ENCODE results near the gene UBAP1L. TPM values are rescaled to one million over a fixed set of nuclear protein-coding genes. Genes with fewer than 3 reads are reported as not detected.
A peak's percentile ranks its signal among the peaks of the same experiment; 100 is the strongest.
"Not testable (repeated sequence)": the region's sequence is repeated elsewhere in the genome, so short reads cannot be mapped to it uniquely, and the experiment has no call there.

The UBAP1L gene
- total RNA-seq, 1 experiment from 2014 or later: 0.24 TPM

DNA sequence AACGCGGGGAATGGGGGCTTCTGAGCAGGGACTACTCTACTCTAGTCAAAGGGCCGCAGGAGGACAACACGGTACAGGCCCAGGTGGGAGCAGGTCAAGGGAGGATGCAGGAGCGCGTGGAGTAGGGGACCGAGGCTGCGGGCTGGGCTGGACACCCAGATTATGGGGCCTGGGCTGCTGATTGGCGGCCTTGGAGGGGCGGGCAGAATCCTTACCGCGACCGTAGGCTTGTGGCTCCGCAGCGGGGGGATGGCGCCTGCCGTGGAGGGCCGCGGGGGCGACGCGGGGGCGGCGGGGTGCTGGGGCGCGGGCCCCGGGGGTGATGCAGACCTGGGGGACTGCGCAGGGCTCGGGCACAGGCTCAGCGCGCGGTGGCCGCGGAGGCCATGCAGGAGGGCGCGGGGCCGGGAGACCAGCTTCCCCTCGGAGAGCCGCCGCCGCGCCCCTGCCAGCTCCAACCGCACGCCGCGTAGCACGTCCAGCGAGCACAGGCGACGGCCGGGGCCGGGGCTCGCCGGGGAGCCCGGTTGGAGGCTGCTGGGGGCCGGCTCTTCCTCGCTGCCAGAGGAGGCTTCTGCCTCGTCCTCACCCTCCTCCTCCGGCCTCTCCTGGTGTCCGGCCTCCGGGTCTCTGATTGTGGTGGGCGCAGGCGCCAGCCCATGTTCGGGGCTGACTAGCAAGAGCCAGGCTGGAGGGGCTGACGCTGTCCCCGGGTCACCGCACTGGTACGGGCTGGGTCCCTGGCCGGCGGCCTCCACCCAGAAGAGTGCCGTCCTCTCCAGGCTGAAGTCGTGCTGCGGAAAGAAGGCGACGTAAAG, 12.9 kb downstream of the UBAP1L start:
- in situ Hi-C loops (cut with HindIII; ENCODE audit: low sequenced_read_pairs): no loop called here

DNA sequence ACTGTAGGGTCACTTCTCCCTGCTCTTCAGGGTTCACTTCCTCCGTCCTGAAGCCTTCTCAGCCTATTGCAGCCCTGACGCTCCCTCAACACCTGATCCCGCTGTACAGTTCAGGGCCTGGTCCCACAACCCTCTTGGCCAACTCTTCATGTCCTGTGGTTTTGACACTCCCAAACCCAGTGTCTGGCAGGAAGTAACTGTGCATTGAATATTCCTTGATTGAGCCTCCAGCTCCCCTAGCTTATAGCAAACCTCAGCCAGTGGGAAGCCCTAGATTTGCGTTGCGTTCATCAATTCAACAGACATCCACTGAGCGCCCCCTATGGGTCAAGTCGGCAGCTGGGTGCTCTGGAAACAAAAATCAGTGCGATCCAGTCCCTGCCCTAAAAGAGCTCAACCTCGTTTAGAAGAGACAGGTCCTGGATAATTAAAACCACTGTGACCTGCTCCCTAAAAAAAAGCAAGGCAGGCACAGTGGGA, 13.5 kb downstream of the UBAP1L start:
- DNase-seq (ENCODE audit: low spot score): peak; percentile 76
- in situ Hi-C loops (cut with HindIII; ENCODE audit: low sequenced_read_pairs): no loop called here

More for the DNA sequence above, 12.9 kb downstream of the UBAP1L start:
- no peak for DNase-seq (ENCODE audit: low spot score)

DNA sequence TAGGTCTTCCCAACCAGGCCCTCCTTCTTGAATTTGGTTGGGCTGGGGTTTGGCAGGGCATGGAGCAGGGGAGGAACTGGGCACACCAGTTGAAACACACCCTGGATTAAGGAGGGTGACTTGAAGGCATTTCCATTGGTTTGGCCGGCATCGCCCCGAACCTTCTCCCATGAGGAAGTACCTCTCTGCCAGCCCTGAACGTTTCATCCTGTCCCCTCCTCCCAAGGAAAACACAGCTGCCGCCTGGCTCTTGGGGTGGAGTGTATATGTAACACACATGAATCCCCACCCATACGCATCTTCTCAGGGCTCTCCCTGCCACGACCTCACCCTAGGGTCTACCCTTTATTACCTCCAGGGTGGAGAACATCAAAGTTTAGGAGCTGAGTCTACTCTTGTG, 14.6 kb downstream of the UBAP1L start:
- in situ Hi-C loops (cut with HindIII; ENCODE audit: low sequenced_read_pairs): no loop called here
- DNase-seq (ENCODE audit: low spot score): no peak

DNA sequence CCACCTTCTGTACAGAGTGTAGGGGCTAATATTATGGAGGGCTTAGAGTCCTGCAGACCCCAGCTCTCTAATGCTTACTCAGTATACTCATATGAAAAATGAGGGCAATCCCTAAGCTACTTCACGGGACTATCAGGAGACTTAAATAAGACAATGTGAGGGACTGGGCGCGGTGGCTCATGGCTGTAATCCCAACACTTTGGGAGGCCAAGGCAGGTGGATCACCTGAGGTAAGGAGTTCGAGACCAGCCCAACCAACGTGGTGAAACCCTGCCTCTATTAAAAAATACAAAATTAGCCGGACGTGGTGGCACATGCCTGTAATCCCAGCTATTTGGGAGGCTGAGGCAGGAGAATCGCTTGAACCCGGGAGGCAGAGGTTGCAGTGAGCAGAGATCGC, 15.2 kb downstream of the UBAP1L start:
- in situ Hi-C loops (cut with HindIII; ENCODE audit: low sequenced_read_pairs); DNase-seq (ENCODE audit: low spot score): not testable (repeated sequence)

DNA sequence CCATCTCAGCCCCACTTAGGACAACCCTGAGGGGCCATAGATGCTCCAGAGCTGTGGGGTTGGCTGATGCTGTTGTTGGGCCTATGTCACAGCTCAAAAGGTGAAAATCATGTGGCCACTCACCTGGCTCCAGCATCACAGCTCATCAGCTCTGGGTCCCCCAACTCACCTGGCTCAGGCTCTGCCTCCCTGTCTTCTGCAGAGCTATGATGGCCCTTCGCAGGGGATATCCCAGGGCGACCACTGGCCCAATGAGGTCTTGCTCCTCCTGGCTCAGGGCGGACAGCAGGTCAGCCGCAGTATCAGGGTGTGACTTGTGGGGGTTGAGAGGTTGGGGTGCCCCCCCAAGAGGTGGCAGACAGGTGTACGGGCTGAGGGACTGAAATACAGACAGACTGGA, 15.7 kb downstream of the UBAP1L start:
- DNase-seq (ENCODE audit: low spot score): no peak
- in situ Hi-C loops (cut with HindIII; ENCODE audit: low sequenced_read_pairs): no loop called here

DNA sequence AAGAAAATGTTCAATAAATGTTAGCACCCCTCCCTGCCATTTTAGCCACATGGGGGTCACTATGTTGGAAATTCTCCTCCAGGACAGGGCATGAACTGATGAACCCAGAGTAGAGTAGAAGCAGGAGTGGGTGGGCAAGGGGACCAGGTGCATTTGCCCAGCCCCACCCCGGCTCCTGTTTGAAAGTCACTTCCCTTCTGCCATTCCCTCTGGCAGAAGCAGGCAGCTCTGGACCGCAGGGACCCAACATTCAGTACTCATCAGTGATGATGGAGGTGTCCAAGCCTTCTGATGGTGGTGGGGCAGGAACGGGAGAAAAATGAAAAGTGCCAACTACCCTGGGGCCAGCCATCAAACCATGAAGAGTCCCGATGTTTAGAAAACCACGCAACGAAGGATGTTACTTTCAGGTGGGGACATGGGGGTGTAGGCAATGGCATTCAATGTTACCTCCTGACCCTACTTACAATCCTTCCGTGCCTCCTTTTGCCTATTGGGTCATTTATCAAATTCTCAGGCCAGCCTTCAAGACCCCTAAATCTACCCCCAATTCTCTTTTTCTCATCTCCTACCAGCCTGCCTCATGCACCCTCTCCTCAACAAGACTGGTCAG, 17.2 kb downstream of the UBAP1L start:
- DNase-seq (ENCODE audit: low spot score): no peak
- in situ Hi-C loops (cut with HindIII; ENCODE audit: low sequenced_read_pairs): no loop called here

DNA sequence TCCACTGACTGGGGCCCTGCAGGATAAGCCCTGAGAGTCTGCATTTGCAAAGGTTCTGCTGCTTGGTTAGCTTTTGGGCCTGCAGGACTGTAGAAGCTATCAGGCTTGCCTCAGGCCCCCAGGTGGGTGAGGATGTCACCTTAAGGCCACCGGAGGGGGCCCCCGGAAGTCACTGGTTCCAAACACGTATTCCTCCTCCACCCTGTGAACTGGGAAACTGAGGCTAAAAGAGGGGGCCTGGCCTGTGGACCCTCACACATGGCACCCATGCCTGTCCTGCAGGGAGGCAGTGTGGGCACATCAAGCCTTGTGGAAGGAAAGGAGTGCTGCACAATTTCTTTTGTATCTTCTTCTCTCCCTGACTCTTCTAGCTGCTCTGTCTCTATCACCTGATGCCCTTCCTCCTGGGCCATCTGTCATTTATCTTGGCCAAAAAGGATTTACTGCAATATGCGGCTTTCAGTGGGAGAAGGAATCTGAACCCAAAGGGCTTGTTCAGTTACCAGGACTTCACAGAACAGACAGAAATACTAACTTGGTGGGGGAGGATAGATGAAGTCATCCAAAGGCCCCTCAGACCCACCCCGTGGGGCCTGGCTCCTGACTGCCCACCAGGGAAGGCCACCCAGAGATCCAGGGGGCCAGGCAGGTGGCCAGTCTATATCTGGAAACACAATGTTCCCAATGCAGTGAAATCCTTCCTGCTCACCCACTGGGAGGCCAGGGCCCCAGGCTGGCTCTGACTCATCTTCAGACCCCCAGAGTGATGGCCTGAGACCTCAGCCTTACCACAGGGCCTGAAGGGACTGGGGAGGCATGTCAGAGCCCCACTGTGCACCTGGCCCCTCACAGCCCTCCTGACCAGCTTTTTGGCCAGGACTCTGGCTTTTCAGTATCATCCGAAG, 18.3 kb downstream of the UBAP1L start:
- in situ Hi-C loops (cut with HindIII; ENCODE audit: low sequenced_read_pairs): no loop called here
- DNase-seq (ENCODE audit: low spot score): peak; percentile 91

DNA sequence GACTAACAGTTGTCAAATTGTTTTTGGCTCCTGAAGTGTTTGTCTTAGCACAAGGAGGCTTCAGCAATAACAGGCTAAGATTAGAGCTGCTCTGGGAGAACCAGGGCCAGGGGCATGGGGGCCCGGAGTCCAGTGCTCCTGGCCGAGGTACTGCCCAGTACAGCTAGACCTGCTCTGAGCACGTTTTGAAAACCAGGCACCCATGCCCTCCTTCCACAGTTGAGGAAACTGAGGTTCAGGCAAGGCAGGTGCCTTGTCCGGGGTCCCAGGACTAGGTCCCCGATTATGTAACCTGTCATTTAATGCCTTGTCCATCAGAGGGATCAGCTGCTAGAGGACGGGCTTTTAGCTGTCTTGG, 19.3 kb downstream of the UBAP1L start:
- in situ Hi-C loops (cut with HindIII; ENCODE audit: low sequenced_read_pairs): no loop called here
- no peak for DNase-seq (ENCODE audit: low spot score)

DNA sequence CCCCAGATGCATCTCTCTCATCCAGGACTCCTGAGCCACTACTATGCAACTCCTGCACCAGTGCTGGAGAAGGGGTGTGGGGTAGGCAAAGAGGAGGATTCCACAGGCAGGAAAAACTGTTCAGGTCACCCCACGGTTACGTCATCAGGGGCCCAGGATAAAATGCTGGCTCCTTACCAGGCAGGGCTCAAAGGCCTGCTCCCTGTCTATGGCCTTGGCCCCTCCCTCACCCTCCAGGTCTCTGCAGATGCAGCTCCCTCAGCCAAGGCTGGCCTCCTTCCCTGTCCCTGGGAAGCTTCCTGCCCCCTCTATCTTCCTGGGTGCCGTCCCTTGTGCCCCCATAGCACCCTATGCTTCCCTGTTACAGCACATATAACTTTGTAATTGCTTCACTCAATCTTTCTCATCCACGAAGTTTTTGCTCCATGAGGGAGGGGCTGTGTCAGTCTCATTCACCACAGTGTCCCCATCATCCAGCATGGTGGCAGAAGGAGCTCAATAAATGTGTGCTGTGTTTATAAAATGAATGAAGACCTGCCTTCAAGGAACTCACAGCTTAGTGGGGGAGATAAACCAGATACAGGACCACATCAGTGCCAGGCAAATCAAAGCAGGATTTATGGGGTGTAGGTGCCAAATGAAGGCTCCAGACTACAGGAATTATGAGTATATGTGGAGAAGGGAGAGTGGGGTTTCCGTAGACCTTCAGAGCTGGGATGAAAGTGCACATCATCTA, 19.8 kb downstream of the UBAP1L start:
- DNase-seq (ENCODE audit: low spot score): no peak
- in situ Hi-C loops (cut with HindIII; ENCODE audit: low sequenced_read_pairs): no loop called here

DNA sequence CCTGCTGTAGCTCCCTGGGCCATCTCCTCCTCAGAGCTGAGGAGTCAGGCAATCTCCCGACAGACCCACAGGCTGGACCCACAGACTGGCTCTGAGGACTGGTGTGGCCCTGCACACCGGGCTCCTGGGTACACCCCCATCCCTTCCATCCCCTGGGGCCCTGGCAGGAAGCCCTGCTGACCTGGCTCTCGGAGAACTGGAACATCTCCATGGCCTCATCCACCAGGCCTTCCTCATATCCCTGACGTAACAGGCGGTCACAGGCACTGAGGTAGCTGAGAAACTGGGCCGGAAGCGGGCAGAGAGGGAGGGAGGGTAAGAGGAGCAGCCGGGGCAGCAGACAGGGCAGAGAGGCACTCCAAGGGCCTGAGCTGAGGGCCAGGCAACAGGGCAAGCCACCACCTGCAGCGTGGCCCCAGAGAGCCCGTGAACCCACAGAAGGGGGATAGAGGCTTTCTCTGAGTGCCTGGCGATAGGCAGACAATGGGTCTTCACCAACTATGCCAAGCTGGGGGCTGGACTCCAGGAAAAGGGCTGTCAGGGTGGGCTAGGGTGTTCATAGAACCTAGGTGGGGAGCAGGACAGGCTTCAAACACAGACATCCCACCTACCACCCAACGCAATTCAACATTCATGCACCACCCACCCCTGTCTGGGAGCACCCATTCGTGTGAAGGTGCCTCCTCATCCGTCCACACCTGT, 20.6 kb downstream of the UBAP1L start:
- DNase-seq (ENCODE audit: low spot score): peak; percentile 47
- in situ Hi-C loops (cut with HindIII; ENCODE audit: low sequenced_read_pairs): no loop called here

DNA sequence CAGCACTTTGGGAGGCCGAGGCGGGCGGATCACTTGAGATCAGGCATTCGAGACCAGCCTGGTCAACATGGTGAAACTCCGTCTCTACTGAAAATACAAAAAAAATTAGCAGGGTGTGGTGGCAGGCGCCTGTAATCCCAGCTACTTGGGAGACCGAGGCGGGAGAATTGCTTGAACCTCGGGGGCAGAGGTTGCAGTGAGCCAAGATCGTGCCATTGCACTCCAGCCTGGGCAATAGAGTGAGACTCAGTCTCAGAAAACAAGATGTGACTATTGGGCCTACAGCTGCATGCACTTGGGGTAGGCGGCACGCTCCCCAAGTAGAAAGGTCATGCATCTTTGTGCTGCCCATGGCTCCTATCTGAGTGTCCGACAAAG, 21.2 kb downstream of the UBAP1L start:
- in situ Hi-C loops (cut with HindIII; ENCODE audit: low sequenced_read_pairs); DNase-seq (ENCODE audit: low spot score): not testable (repeated sequence)

DNA sequence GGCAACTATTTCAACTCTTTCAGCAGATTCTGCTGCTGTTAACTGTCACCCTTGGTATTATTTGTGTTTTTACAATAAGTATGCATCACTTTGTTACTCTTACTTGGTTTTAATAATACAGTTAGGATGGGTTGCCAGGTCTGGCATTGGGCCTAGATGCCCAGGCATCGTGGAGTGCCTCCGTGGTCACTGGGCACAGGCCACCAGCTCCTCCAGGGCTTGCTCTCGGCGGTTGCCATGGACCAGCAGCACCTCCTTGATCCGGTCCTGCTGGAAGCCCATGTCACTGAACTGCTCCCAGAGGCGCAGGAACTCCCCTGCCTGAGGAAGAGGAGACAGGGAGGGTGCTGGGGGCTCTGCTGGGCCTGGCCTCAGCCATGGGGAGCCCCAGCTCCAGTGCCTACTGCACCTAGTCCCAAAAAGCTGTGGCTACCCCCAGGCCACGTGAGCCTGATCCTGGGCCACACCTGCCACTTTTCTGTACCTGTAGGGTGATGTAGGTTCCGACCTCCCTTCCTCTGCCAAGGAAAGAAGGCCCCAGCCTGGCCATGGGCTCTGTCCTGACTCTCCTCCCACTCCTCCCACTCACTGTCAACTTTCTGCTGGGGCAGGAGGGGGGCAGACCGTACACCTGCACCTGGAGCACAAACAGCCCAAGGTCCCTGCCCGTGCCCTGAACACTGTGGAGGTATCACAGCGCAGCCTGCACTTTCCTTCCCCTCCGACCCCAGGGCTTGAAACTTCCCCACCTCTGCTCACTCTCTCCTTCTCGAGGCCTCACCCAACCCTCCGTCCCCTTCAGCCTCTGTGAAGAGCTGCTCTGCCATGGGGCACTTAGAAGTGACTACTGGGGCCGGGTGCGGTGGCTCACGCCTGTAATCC, 21.8 kb downstream of the UBAP1L start:
- in situ Hi-C loops (cut with HindIII; ENCODE audit: low sequenced_read_pairs): no loop called here
- DNase-seq (ENCODE audit: low spot score): no peak

DNA sequence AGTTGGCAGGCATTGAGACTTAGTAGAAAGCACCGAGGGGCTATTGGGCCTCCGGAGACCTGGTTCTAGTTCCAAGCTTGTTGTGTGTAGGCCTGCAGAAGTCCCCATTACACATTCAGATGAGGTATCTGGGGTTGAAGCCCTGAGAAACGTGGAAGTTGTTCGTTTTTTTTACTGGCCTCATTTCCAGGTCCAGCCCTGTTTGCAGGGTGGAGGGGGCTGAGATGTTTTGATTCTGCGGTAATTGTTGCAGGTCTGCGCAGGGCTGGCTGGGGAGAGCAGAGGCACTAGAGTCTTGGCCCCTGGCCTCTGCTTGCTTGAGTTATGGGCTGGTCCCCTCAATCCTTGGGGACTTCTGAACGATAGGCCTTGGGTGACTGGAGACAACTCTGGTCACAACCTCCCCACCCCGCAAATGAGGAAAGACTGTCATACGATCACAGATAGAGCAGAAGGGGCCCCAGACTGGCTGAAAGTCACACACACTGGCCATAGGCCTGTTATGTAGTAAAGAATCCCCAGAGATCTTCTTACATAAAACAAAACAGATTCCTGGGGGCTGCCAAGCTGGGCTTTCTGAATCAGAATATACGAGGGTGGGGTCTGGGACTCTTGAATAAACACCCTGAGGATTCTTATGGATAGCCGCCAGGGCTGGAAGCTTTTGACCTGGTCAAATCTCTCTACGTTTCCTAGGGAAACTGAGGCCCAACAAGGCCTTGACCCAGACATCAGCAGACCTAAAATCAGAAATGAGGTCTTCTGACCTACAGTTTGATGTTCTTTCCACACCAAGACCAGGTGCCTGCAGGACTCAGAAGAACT, 22.8 kb downstream of the UBAP1L start:
- in situ Hi-C loops (cut with HindIII; ENCODE audit: low sequenced_read_pairs): no loop called here
- no peak for DNase-seq (ENCODE audit: low spot score)

DNA sequence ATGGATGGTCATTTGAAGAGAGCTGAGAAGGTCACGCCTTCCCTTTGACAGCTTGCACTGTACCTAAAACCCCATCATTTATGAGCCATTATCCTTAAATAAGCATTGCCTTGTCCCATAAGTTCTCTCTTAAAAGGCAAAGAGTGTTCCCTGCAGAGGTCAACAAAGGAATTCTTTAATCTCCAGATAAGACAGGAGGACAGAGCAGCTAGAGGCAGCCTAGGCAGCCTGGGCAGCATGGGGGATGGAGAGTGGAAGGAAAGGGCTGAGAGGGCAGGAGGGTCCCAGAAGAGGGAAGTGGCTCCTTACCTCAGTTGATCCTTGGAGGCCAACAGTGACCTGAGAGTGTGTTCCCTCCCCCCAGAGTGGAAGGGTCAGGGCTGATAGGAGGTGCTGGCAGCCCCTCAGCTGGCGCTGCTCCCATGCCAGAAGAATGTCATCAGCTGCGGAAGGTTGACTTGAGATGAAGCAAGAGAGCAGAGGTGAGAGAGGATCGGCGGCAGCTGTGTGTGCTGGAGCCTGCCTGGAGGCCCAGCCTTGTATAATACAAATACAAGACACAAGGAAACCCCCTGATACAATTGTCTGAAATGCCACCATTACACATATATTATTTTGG, 25.7 kb downstream of the UBAP1L start:
- in situ Hi-C loops (cut with HindIII; ENCODE audit: low sequenced_read_pairs): no loop called here
- DNase-seq (ENCODE audit: low spot score): no peak

DNA sequence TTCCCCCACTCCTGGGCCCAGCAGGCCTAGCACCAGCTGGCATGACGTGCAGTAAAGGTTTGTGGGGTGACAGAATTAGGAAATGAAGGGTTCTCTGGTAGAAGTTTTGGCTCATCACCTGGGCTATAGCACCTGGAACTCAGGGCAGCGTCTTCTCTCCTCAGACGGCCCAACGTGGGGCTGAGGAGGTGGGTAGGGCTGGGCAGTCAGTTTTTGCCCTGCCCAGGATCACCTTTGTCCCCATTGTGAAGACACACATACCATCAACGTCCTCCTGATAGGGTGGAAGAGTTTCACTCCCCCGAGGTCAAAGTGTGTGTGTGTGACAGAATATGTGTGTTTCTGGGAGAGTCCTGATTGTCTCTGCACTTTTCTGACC, 26.4 kb downstream of the UBAP1L start:
- in situ Hi-C loops (cut with HindIII; ENCODE audit: low sequenced_read_pairs): no loop called here
- DNase-seq (ENCODE audit: low spot score): no peak

DNA sequence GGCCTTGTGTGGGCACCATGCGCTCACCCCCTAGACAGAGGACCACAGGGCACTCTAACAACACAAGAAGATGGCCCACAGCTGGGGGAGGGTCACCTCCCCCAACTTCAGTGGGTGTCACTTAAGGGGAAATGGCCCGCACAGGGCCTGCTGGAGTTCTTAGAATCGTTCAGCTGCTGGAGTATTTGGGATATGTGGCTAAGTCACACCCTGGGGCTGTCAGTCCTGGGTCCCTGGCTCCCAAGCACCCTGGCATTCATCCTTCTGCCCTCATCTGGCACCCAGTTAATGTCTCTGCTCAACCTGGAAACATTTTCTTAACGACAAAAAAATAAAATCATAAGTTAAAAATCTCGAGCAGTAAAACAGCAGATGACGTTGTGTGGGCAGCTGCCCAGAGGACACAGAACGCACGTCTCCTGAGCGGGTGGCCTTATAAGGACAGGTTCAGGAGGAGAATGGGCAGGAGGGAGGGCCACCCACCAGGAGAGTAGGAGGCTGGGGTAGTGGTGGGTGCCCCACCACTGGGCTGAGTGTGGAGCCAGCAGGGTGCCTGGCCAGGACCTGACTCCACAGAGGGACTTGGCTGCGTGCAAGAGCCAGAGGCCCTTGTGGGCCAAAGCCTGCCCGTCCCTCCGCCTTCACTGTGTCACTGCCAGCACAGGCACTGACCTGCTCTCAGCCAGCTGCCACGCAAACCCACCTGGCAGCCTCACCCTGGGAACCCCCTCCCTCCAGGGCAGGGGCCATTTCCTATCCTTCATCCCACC, 26.9 kb downstream of the UBAP1L start:
- peak; percentile 54 for DNase-seq (ENCODE audit: low spot score)
- in situ Hi-C loops (cut with HindIII; ENCODE audit: low sequenced_read_pairs): no loop called here

Measured in G401 (cell line).